Activated B cell treated with CpG ODN at 0.5 μM for 24 hours (primary cell): Measurements from ENCODE around the gene ITPRIP. TPM values are rescaled to one million over a fixed set of nuclear protein-coding genes. Genes with fewer than 3 reads are reported as not detected.

Source experiments
- ATAC-seq: fragments of 200-7000 bp; cut with Tn5 transposase; one replicate; pipeline ENCODE4 v1.10.0; 2021; ENCODE audit warnings: low read depth, mild to moderate bottlenecking, moderate library complexity
- CTCF ChIA-PET: fragments of 350-600 bp; sonication (Branson Sonifier 250); formaldehyde crosslinking; loops from one replicate; lab custom pipeline; 2021; ENCODE audit warnings: antibody characterized with exemption; lab: Charles Lee
- POLR2A ChIA-PET: fragments of 350-600 bp; sonication (Branson Sonifier 250); formaldehyde crosslinking; loops from one replicate; lab custom pipeline; 2021; ENCODE audit warnings: antibody characterized with exemption; lab: Charles Lee
- DNase-seq: peaks from one replicate; pipeline ENCODE4 v3.0.0; 2022
- H3K27ac Mint-ChIP-seq: one replicate; pipeline ENCODE4 v1.8.0; 2020; ENCODE audit warnings: mixed read lengths
- H3K27me3 Mint-ChIP-seq: one replicate; pipeline ENCODE4 v1.8.0; 2021; ENCODE audit warnings: mixed read lengths
- H3K36me3 Mint-ChIP-seq: one replicate; pipeline ENCODE4 v1.8.0; 2021; ENCODE audit warnings: low read depth, mixed read lengths
- H3K4me1 Mint-ChIP-seq: one replicate; pipeline ENCODE4 v1.8.0; 2021; ENCODE audit warnings: mixed read lengths
- H3K4me3 Mint-ChIP-seq: one replicate; pipeline ENCODE4 v1.8.0; 2020; ENCODE audit warnings: mild to moderate bottlenecking, mixed read lengths
- H3K9me3 Mint-ChIP-seq: one replicate; pipeline ENCODE4 v1.8.0; 2020; ENCODE audit warnings: mixed read lengths
- intact Hi-C: fragments of 100-400 bp; cut with micrococcal nuclease; formaldehyde crosslinking; loops from one replicate; pipeline ENCODE4 v1.15.1; 2024
- total RNA-seq: library from RNA; stranded (reverse); gene quantifications from 2 replicates; pipeline ENCODE4 v1.2.3, GENCODE V29; 2022
- TF ChIP-seq, protein P1 (sequence below): fragments of 200-600 bp; IDR thresholded peaks from one replicate; pipeline ENCODE4 v1.8.0; 2022; ENCODE audit warnings: antibody characterized with exemption, mild to moderate bottlenecking

ITPRIP gene
- total RNA-seq, 1 donor from 2014 or later, result 26.1 TPM

GRCh38 chr10:104371753-104372152 lies 33.5 kb upstream of the ITPRIP start:
- CTCF ChIA-PET, result no interaction called here
- peaks cover 19% of the 10 kb centered on the region for H3K27me3 Mint-ChIP-seq
- POLR2A ChIA-PET, result no interaction called here

DNA sequence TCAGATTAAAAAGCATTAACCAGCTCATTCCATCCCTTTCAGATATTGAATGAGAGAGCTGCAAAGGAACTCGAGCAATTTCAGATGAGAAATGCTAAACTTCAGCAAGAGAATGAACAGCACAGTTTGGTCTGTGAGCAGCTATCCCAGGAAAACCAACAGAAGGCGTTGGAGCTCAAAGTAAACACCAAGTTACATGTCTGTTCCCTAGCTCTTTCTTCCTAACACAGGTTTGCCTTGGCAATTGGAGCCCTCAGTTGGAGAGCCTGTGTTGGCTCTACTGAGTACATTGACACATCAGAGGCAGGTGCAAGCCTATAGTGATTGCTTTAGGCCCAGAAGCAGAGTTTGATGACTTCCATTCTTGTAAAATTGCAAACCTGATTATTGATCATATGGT lies 30.1 kb upstream of the ITPRIP start:
- Mint-ChIP-seq H3K27ac (no peak overlapping the region), H3K4me3 (no peak overlapping the region), H3K4me1 (no peaks in the 10 kb centered on the region), H3K36me3 (no peaks in the 10 kb centered on the region), H3K9me3 (no peaks in the 10 kb centered on the region), H3K27me3 (peaks cover 19% of the 10 kb centered on the region)
- POLR2A ChIA-PET, result no interaction called here
- CTCF ChIA-PET, result interaction anchor here (0.7 kb wide), 1 partner anchor 76 kb away, joined by 3 read pairs; no protein-coding TSS in a partner anchor
- intact Hi-C loops, result no loop called here
- no peak for ATAC-seq
- DNase-seq, result no peak
- TF ChIP-seq, protein P1, sequence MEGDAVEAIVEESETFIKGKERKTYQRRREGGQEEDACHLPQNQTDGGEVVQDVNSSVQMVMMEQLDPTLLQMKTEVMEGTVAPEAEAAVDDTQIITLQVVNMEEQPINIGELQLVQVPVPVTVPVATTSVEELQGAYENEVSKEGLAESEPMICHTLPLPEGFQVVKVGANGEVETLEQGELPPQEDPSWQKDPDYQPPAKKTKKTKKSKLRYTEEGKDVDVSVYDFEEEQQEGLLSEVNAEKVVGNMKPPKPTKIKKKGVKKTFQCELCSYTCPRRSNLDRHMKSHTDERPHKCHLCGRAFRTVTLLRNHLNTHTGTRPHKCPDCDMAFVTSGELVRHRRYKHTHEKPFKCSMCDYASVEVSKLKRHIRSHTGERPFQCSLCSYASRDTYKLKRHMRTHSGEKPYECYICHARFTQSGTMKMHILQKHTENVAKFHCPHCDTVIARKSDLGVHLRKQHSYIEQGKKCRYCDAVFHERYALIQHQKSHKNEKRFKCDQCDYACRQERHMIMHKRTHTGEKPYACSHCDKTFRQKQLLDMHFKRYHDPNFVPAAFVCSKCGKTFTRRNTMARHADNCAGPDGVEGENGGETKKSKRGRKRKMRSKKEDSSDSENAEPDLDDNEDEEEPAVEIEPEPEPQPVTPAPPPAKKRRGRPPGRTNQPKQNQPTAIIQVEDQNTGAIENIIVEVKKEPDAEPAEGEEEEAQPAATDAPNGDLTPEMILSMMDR, result no peak

More at GRCh38 chr10:104371753-104372152, 33.5 kb upstream of the ITPRIP start:
- Mint-ChIP-seq H3K4me1 (no peaks in the 10 kb centered on the region), H3K27ac (no peak overlapping the region), H3K9me3 (no peaks in the 10 kb centered on the region), H3K4me3 (no peak overlapping the region), H3K36me3 (no peaks in the 10 kb centered on the region)
- ATAC-seq (no peak), DNase-seq (no peak)
- intact Hi-C loops, result no loop called here
- TF ChIP-seq, protein P1, result no peak

DNA sequence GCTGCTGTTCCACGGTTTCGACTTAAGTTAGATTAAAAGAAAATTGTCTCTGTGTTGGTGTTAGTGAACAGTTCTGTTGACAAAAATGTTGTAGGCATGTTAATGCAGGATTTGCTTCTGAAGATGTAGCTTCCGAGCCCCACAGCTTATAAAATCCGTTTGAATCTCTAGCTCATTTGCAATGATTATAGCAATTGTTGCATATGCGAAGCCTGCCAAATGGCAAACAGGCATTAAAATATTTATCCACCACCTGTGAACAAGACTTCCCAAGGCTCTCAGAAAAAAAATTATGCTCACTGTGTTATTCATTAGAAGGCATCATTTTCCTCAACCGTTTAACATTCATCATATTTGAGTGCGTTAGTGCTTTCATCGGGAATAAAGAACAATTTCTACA lies 29.6 kb upstream of the ITPRIP start:
- no peak for ATAC-seq
- intact Hi-C loops, result no loop called here

DNA sequence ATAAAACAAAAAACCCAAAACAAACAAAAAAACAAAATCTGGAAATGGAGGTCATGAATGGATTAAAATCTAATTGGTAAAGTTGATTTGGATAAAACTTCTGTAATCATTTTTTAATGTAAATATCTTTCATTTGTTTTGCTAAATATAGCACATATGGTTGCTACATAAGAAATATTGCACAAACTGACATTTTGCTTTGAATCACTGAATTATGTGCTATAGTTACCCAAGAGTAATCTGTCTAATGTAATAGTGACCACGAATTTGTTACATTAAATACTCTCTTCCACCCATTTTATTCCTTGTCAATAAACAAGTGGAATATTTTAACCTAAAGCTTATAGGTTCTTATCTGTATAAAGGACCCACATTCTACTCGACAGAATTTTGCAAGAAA lies 21.5 kb upstream of the ITPRIP start:
- Mint-ChIP-seq H3K36me3 (no peaks in the 10 kb centered on the region), H3K9me3 (peaks cover 3% of the 10 kb centered on the region), H3K27ac (no peak overlapping the region), H3K27me3 (peaks cover 19% of the 10 kb centered on the region), H3K4me1 (no peaks in the 10 kb centered on the region), H3K4me3 (no peak overlapping the region)
- intact Hi-C loops, result no loop called here
- POLR2A ChIA-PET, result no interaction called here
- TF ChIP-seq, protein P1, result no peak
- no peak for ATAC-seq
- no peak for DNase-seq
- CTCF ChIA-PET, result no interaction called here

More for the DNA sequence above, 29.6 kb upstream of the ITPRIP start:
- H3K27ac Mint-ChIP-seq, result no peak overlapping the region
- H3K27me3 Mint-ChIP-seq, result peaks cover 21% of the 10 kb centered on the region
- no peak for DNase-seq
- H3K36me3 Mint-ChIP-seq, result no peaks in the 10 kb centered on the region
- CTCF ChIA-PET, result interaction anchor here (0.7 kb wide), 1 partner anchor 76 kb away, joined by 3 read pairs; no protein-coding TSS in a partner anchor
- no peak overlapping the region for H3K4me3 Mint-ChIP-seq
- H3K4me1 Mint-ChIP-seq, result no peaks in the 10 kb centered on the region
- no peaks in the 10 kb centered on the region for H3K9me3 Mint-ChIP-seq
- TF ChIP-seq, protein P1, result no peak
- POLR2A ChIA-PET, result no interaction called here

GRCh38 chr10:104353325-104354048 lies 15.2 kb upstream of the ITPRIP start, which contains the start of gene CFAP58:
Gene CFAP58, plus strand, starts transcription at chr10:104353833. Its CDS starts 65 bp downstream, at chr10:104353898.
- Mint-ChIP-seq H3K4me3 (no peak within 1 kb of the TSS), H3K9me3 (no peaks in the 10 kb centered on the region), H3K27ac (peak within 1 kb of the TSS; percentile 57), H3K4me1 (peaks cover 11% of the 10 kb centered on the region), H3K27me3 (no peaks in the 10 kb centered on the region), H3K36me3 (peaks cover 2% of the 10 kb centered on the region)
- intact Hi-C loops, result loop anchor here (1.0 to 5.0 kb wide), 4 partner anchors 84 to 661 kb away; partner anchors contain the start of genes CFAP43, GSTO2 and STN1
- ChIA-PET POLR2A (interaction anchor here (0.6 to 5.2 kb wide), 7 partner anchors 15 to 84 kb away, joined by 3 to 73 read pairs (median 4); partner anchors contain the start of genes GSTO2 and ITPRIP), CTCF (interaction anchor here (0.9 to 2.5 kb wide), 13 partner anchors 12 to 80 kb away, joined by 3 to 38 read pairs (median 4); no protein-coding TSS in a partner anchor)
- DNase-seq, result peak; percentile 83
- TF ChIP-seq, protein P1, result no peak
- ATAC-seq, result peak; percentile 77
